GM19372 (cell line): ENCODE data around the gene DDX5.
A peak's percentile ranks its signal among the peaks of the same experiment; 100 is the strongest.

Experiments
- ATAC-seq: cut with Tn5 transposase; IDR thresholded peaks from one replicate; pipeline ENCODE4 v1.9.1; 2021; ENCODE audit warnings: mild to moderate bottlenecking, low read depth, moderate library complexity; ENCODE audit not compliant: unreplicated experiment

The DDX5 gene

DNA sequence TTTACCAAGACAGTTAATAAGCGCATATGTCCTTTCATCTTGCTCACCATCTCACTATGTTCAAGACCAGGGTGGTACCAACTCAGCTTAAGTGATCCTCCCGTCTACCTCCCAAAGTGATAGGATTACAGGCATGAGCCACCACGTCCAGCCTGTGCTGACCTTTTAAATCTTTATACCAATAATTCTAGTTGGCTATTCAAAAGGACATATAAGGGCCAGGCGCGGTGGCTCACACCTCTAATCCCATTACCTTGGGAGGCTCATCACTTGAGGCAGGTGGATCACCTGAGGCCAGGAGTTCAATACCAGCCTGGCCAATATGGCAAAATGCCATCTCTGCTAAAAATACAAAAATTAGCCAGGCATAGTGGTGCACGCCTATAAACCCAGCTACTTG, 3.1 kb upstream of the DDX5 start:
- no peak for ATAC-seq

DNA sequence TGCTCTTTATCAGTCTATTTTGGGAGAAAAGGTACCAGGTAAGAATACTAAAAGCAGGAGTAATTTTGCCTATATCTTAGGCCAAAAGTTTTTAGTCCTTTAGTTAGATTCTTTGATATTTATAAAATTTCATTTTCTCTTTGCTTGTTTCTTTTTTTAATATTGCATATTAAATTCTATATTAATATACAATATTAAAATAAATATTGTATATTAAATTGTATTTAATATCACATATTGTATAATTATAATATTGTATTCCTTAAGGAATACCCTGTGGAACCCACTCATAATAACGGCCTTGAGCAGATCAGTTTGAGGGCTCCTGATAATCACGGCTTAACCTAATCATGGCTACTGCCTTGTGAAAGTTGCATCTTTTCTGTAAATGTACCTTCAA, 2.6 kb upstream of the DDX5 start:
- ATAC-seq: no peak

DNA sequence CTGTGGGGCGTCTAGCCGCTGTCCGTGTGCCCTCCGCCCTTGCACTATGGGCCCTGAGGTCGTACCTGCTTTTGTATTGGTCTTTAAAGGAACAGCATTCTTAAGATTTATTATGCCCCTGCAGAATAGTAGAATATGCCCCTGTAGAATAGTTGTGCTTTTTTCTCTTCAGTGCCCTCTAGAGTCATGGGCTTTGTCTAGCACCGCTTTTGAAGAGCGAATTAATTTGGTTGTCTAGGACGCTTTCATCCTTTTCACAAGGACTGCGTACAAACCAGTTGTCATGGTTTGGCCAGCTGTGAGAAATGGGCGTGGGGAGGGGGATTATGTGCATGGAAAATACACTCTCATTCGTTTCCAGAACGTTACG, 1.3 kb upstream of the DDX5 start:
- no peak for ATAC-seq

DNA sequence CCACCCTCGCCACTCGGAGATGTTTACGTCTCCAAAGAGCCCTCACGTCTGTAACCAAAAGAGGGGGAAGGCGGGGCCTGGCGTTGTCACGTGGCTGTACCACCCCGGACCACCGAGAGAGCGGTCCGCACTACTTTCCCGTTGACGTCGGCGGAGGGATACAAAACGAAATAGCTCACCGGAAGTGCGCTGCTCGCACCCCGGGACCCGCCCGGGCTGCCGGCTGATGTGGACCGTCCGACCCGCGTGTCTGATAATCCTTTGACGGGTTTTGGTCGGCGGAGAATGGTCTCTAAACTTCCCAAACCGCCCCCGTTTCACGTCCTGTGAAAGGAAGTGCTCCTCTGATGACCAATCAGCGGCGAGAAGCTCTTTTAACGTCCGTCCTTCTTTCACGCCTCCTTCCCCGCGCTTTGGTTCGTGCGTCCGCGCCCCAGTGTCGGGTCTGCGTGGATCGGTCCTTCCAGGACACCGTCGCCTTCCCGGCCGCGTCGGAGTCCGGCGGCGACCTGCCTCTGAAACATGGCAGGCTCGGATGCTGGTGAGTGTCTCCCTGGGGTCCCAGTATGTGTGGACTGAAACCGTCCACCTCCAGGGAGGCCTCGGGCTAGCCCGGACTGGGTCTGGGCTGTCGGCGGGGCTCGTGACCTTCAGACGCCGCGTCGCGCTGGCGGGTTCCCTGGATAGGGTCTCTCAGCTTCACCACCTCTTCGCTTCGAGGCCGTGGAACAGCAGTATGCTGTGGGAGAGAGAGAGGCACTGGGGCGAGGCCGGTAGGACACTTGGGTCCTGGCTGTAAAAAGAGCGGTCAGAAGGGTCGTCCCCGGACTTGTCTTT, 705 bp upstream of the DDX5 start, which contains the start of gene CEP95:
CEP95 (plus strand) TSS at position 402 of the 837 bp plus-strand sequence; CDS start at position 523, 121 bp downstream.
- peak; percentile 58 for ATAC-seq

- no peak for ATAC-seq
Observed at GRCh38 chr17:64505340-64506200, 519 bp downstream of the DDX5 start.

DNA sequence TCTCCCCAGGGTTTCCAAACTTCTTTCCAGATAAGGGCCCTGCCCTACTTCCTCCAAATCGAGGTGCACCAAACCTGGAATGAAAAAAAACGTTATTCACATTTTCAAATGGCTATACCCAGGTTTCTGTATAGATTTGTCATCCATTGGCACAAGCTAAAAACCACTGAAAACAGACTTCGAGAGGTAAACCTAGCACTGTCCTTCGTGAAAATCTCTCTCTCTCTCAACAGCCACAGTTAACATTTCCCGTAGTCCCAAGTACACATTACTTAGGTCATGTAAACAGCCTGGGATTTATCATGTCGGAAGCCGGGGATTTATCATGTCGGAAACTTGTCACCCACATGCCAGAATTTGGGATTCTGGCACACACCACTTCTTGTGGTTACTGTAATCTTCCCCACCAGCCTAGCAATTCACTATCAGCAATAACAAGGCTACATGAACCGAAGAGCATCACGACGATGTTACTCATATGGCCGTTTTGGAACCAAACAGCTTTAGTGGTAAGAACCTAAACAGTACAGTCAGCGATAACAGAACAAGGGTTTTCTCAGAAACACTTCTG, 1.2 kb downstream of the DDX5 start:
- ATAC-seq: no peak

GRCh38 chr17:64503821-64504768, 2.0 kb downstream of the DDX5 start:
- ATAC-seq: no peak

DNA sequence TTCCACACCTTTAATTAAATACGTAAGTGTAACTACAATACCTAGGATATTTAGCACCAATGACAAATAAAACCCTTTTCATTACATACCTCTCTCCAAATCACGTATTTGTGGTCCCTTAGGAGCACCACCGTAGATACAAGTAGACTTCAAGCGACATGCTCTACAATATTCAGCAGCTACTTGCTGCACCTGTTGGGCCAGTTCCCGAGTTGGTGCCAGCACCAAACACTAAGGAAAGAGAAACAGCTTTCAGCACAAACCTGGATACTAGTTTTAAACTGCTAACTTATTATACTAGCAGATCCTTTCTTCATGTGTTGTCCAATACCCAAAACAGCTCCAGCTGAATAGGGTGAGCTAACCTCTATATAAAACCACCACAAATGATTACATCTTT, 2.7 kb downstream of the DDX5 start:
- no peak for ATAC-seq

- ATAC-seq: no peak
Observed at GRCh38 chr17:64502809-64503208, 3.3 kb downstream of the DDX5 start.

DNA sequence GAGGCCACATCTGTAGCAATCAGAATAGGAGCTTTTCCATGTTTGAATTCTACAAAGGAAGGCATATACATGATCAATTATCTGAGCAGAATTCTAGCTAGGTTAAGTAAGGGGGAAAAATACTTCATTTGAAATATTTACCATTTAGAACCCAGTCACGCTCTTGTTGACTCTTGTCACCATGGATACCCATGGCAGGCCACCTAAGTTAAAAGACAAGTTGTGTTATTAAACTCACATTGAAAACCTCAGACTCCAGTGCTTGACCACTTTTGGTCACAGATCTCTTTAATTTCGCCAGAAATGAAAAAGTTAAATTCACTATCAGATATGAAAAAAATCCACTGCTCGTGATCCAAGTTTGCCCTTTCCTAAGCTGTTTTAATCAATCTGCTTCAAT, 4.1 kb downstream of the DDX5 start:
- no peak for ATAC-seq

DNA sequence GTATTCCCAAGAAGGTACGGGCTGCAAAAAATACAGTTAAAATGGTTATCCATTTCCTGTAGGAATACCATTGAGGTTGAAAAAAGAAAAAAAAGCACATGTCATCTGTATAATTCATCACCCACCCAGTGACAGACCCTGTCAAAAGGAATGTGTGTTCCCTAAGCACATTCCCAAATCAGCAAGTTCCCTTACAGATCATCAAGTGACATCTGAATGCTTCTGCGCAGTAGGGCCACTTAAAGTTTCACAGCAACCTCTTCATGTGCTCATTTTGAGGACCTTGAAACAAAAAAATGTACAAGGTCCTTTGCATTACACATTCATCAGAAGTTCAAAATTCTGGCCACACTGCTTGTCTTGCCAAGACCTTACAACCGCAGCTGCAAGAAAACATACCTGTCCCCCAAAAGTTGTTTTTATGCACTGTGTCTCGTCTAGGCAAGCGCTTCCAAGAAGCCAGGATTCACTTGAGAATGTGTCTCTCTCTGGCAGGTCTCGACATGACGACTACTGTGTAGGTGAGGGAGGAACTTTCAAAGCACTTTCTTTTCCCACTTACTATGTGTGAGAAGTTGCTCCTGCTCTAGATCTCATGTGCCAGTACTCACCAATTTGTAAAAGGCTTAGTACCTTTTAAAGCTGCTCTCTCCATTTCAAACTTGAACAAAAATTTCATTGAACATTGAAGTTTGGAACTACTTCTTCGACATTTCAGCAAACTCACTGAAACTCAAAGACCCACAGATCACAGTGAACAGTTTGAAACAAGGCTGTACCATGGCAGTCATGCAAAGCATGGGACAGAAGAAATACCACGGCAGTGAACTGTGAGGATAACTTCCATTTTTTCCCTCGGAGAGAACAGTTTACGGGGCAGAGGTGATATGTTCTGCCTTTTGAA, 5.0 kb downstream of the DDX5 start:
- ATAC-seq: no peak

DNA sequence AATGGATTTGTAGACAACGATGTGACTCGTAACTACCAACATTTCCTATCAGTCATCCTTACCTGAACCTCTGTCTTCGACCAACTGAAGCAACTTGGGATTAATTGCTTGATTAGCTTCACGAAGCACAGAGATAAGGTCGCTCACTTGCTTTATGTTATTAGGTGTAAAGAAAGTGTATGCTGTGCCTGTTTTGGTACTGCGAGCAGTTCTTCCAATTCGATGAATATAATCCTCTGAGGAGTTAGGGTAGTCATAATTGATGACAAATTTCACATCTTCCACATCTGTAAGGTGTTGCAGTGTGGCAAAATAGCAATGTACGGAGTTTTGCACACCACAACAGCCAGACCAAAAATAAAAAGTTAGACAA, 5.6 kb downstream of the DDX5 start:
- ATAC-seq: no peak

GRCh38 chr17:64499805-64500486, 6.1 kb downstream of the DDX5 start:
- no peak for ATAC-seq

DNA sequence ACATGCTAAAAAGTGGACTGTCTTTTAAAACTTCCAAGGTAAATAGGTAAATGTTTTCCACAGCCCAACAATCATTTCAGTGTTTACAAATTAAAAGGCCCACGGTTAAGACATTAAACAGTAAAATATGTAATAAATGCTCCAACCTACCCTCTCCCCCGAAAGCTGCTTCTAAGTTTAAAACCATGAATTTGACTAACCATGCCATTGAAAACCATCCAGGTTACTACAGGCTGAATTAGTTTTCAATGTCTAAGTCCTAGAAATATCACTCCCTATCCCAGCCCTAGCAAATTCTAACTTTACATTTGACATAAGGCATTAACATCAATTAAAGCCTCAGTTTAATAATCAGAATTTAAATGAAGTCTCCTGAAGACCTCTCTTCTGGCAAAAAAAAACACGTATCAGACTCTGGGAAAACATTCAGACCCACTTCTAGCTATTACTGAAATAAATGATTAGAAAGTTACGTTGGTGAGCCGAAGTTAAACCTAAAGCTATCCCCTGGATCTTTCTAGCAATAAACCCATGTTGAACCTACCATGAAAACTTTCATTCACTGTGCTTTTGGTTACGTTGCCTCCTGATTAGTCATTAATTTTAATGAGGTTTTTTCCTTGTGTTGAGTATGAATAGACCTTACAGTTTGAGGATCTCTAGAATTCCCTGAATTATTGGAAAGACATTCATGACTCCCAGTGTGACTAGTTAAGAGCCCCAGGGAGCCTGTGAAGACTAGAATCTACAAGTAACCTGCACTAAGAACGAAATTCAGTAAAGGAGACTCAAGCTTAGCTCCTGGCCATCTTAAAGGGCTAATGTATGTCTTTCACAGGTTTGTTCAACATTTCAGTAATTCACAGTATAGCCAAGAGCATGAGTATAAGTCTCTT, 7.5 kb downstream of the DDX5 start:
- no peak for ATAC-seq

- peak; percentile 13 for ATAC-seq
Observed at GRCh38 chr17:64497565-64498035, 8.5 kb downstream of the DDX5 start.

DNA sequence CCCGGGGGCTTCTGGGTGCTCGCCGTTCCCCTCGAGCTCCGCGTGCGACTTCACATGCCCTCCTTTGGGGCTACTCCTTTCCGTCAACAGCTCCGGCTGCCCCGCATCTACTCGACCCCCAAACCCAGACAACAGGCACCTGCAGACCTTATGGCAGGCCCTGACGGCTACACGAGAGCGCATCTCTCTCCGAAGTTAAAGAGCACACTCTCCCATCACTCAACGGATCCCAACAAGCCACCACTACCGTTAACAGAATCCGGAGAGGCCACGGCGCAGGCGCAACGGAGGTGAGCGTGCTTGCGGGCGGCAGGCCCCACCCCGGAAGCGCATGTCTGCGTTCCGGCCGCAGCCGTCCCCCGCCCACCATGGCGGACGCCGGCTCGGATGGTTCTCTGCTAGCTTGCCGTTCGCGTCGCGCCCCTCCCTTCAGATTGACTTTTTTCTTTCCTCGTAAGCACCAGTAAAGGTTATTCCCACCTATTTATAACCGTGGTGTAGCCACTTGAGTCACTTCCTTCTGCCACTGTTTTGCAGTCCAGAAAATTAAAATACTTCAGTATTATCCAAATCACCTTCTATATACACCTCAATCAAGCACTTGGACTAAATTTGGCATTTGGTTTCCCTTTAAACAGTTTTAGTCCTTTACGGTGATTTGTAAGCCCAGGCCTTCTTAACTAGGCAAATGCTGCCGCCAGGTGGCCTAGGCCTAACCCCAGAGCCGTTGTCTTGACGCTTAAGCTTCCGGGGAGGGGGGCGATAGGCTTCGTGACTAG, 9.1 kb downstream of the DDX5 start, which contains the start of gene POLG2:
POLG2 (minus strand) TSS at position 269 of the 779 bp plus-strand sequence; CDS start at position 183, 86 bp downstream.
- ATAC-seq: peak; percentile 85

DNA sequence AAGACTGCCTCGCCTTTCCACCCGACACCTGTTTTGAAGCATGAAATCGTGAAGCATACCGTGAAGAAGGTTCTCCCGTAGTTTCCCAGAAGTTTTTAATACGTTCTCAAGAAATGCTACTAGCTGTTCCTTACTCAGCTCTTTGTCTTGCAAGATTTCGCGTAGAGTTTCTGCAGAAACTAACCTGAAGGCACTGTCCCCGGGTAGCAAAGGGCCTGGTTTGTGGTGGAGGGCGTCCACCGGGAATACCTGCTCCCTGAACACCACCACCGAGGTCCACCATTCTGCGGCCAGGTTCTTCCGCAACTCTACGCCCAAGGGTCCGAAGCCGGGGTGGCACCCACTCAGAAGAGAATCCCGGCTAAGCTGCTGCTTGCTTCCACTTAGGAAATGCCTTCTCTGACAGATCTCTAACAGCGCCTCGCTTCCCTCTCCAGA, 9.7 kb downstream of the DDX5 start:
- ATAC-seq: no peak
